Bone marrow (tissue), 2 donors: ENCODE data around the gene MFAP3.

Source experiments
- DNase-seq, 2 donors: peaks; one replicate each; lab custom pipeline; 2025; lab: John Stamatoyannopoulos, UW

MFAP3 gene

DNA sequence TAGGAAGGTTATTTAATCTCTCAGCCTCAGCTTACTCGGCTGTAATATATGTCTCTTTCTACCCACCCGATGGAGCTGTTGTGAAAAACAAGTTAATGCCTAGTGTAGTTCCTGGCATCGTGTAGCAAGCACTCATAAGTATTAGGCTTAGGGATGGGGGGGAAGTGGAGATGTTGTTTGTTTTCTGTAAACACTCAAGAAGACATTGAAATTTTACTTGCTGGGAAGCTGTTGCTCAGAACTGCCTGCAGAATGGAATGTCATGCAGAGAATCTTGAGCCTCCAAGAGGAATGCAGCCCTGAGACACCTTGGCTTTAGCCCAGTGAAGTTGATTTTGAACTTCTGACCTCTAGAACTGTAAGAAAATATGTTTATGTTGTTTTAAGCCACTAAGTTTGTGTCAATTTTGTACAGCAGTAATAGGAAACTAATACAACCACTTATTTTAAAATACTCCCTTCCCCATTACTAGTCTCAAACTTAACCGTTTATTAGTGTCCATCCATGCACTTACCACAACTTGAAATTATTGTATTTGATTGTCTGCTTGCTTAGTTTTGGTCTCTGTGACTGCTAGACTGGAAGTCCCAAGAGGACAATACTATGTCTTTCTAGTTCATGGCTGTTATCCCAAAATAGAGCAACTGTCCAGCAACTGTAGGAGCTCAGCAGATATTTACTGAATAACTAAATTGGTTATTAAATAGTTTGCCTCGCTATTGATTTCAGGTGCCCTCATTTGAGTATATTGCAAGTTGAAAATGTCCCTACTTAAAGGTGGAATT lies 53.8 kb downstream of the MFAP3 start:
- DNase-seq = no peak

DNA sequence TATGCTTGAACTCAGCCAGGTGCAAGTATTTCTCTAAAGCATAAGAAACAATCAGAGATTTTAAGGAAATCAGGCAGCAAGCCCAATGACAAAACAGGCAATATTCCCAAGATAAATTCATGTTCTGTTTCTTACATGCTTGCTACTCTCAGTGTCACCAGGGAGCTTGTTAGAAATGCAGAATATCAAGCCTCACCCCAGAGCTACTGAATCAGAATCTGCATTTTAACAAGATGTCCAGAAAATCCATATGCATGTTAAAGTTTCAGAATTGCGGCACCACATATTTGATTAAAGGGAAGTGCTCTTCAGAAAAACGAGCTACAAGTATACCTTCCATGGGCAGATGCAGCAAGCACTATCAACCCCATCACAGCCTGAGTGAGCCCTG lies 54.4 kb downstream of the MFAP3 start:
- DNase-seq = no peak

DNA sequence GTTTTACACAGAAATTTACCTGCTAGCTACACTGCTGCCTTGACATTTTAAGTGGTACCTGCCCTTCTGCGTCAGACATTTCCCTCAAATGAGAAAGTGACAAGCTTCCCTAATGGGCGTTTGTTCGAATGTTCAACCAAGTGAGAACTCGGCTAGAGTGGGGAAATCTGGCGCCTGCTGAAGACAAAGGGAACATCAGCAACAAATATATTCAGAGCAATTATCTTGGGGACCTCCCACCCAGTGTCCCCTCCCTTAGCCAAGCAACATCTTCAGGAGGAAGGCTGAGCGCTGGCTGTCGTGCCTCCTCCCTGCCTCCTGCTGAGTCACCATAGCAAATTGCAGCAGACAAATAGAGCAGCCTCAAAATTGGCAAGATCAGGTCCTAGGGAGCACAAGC lies 57.1 kb downstream of the MFAP3 start:
- DNase-seq = no peak

DNA sequence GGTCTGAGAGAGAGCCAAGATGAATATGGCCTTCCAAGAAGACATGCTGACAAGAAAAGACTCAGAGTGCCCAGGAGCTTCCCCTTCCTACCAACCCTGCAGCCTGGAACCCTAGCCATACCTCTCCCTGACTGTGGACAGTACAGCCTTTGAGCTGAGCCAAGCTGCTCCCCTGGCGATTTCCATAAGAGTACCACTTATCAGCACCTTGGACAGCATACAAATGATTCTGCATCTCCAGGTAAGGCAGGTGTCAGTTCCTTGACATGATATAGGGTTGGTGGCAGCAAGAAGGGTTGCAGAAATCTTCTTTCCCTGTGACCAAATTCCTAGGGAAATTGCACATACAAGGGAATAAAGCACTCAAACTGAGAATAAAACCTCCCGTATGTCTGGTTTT lies 58.3 kb downstream of the MFAP3 start:
- no peak for DNase-seq

DNA sequence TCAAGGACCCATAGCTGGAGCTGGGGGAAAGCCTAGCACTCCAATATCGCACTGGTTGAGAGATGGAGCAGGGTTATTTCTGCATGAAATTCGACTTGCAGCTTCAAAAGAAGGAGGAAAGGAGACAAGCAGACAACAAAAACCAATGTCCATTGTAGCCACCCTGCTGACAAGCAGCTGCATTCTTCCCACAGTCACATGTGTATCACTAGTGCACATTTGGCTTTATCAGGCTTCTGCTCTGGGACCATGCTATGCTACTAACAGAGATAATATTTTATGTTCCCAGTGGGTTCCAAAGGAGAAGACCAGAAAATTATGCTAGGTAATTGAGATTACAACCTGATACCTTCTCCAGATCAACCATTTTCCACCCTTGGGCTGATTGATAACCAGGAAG lies 59.7 kb downstream of the MFAP3 start:
- DNase-seq = no peak

DNA sequence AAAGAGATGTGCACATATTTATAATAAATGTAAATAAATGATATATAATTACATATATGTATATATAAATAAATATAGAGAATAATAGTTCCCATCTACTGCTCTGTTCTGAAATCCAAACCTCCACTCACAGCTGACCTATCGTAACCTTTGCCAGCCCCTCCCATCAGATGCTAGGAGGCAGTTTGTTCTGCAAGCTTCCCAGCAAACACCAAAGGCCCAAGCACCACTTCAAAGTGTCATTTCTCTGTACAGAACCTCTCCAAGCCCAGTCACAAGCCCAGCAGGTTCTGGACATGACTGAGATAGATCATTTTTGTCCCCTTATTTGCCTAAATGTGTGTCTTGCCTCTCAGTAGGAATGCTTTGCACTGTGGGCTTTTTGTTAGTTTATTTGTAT lies 62.4 kb downstream of the MFAP3 start:
- DNase-seq = no peak

DNA sequence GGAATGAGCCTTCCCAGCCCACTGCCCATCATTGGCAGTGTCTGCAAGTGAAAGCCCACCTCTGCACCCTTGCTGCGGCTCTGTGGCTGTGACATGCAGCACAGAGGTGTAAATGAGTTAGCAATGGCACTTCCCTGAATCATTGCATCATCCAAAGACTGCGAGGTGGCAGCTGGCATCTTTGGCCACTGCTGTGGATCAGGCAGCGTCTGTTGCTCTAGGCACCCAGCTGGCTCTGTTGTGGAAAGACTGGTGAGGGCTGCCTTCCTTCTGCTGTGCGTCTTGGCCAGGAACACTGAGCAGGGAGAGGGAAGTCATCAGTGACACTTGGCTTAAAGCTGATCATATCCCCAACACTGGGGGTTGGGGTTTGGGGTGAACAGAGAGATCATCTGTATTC lies 64.5 kb downstream of the MFAP3 start:
- DNase-seq = no peak
